Neural progenitor cell (in vitro differentiated cells): Measurements from ENCODE around the gene ADGRG1.

Experiments used
- CTCF ChIP-seq: fragments of 200-600 bp; sonication (generic); IDR thresholded peaks from 2 replicates; pipeline ENCODE4 v1.5.1; 2017; ENCODE audit warnings: antibody characterized with exemption, mild to moderate bottlenecking
- EZH2 ChIP-seq: fragments of 200-600 bp; sonication (generic); IDR thresholded peaks from 2 replicates; pipeline ENCODE4 v1.6.1; 2017; ENCODE audit warnings: antibody characterized with exemption, mild to moderate bottlenecking, moderate library complexity
- EZH2phosphoT487 ChIP-seq: fragments of 200-600 bp; sonication (generic); IDR thresholded peaks from 2 replicates; pipeline ENCODE4 v1.6.1; 2017; ENCODE audit warnings: antibody characterized with exemption

GRCh38 chr16:57634171-57634570 is 5.7 kb downstream of the ADGRG1 start:
- no peak for TF ChIP-seq CTCF
- no peak for TF ChIP-seq EZH2phosphoT487
- no peak for TF ChIP-seq EZH2
